Stimulated activated naive CD4-positive, alpha-beta T cell (primary cell): ENCODE results near the gene SPAG8.

Experiments used
- DNase-seq, 6 experiments: peaks; one replicate each; lab custom pipeline; 2025; lab: John Stamatoyannopoulos, UW

Gene SPAG8

DNA sequence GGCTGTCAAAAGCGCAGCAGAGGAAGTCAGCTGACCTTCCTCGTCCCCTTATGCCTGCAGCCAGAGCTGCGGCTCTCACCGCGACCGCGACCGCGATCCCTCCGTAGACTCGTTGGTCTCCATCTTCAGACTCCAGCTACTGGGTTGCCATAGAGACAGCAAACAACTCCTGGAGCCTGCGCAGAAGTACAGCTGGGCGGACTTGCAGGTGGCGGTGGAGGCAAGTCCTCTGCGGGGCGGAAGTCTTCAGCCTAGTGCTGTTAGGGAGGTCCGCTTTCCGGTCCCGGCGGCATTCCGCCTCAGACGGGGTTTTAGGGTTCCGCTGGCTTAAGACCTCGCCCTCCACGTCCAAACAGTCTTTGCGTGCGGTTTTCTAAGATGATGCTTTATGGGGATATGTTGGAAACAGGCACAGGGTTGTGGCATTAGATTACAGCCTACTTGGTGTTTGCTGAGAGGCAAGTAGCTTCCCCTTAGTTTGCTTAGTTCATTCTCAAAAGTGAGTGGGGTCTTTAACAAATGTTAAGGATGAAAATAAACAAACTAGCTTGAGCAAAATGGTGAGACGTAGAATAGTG, at the start of gene SPAG8:
Gene SPAG8, minus strand, starts transcription at position 238 of the 578 bp plus-strand sequence. Its CDS starts 115 bp downstream, at position 123.
- DNase-seq = peak; percentile 88 to 95 (median 94)

DNA sequence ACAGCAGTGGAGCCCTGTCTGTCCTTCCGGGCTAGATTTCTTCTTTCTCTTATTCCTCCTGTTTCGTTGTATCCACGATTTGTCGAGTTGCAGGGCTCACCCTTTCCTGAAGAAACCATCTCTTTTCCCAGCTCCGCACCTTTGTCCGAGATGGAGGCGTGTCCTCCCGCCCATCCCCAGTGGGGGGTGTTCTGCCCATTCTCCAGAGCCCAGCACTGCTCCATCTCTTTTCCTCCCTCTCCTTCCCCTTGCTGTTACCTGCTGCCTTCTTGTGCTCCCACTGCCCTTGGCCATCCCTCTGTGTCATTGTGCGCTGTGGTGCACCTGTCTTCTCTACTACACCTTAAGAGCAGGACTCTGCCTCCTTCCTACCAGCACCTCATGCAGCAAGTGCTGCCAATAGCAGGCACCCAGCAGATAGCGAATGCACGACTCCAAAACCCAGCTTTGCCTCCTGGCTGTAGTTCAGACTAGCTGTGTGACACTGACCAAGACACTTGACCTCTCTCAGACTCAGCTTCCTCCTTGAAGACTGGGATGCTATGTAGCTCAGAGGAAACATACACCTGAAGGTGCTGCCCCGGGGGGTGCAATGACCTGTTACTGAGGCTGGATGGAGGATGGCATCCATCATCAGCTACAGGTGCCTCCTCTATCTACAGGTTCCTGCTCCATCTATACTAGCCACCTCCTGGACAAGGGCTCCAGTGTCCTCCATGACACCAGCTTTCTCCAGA, 49.3 kb upstream of the SPAG8 start:
- no peak for DNase-seq

- no peak for DNase-seq
Measured at GRCh38 chr9:35859990-35860339, 47.9 kb upstream of the SPAG8 start.

DNA sequence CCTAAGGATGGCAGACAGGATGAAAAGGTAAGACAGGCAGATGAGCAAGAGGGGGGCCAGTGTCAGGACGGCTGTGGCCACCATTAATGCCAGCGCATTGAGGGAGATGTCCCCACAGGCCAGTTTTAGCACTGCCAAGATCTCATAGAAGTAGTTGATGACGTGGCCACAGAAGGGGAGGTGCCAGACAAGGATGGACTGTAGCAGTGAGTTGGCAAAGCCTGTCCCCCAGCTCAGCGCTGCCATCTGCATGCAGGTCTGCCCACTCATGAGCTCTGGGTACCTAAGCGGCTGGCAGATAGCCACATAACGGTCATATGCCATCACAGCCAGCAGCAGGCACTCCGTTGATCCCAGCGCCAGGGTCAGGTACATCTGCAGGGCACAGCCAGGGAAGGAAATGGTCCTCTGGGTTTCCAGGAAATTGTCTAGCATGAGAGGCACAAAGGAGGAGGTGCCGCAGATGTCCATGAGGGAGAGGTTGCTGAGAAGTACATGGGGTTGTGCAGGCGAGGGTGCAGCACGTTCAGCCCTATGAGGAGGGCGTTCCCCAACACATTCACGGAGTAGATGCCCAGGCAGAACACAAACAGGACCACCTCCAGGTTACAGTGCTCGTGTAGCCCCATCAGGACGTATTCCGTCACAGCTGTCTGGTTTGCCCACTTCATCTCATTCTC, 47.4 kb upstream of the SPAG8 start:
- DNase-seq = no peak

- DNase-seq = no peak
Measured at GRCh38 chr9:35858458-35858857, 46.4 kb upstream of the SPAG8 start.

- DNase-seq = no peak
Measured at GRCh38 chr9:35856882-35857281, 44.8 kb upstream of the SPAG8 start.

DNA sequence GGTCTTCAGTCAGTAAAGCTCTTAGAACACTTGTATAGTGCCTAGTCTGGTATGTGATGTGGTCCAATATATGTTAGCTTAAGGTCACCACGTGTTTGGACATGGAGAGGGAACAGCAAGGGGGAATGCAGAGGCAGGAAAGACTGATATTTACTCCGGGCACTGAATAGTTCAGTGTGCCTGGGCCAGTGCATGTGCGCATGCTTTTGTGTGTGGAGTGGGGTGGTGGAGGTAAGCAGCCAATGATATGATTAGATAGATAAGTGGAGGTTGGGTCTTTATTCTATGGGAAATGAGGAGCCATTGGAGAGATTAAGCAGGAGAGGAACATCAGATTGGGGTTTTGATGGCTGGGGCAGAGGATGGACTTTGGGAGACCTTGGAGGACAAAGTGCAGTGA, 44.1 kb upstream of the SPAG8 start:
- no peak for DNase-seq

DNA sequence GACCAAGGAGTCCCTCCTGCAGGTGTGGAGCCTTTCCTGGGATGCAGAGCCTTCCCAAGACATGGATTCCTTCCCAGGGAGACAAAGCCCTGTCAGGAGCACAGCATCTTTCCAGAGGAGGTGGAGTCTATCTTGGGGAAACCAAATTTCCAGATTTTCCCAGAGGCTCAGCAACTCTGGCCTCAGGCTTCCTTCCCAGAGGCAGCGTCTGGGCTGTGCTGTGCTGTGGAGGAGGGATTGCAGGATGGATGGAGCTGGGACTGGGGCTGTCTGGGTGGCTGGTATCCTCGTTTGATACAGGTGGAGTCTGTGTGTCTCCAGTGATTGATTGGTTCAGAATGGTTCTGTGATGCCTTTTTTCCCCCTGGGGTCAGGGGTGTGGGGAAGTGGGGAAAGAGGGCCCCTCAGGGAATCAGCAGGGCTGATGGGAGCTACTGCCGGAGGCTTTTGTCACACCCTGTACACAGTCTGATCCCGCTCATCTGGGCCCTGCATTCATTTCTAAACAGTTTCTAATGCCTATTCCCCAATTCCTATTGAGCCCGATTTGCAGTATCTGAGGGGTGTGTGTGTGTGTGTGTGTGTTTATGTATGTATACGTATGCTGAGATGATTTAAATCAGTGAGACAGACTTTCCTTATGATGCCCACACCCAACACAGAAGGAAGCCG, 42.2 kb upstream of the SPAG8 start:
- DNase-seq = no peak

DNA sequence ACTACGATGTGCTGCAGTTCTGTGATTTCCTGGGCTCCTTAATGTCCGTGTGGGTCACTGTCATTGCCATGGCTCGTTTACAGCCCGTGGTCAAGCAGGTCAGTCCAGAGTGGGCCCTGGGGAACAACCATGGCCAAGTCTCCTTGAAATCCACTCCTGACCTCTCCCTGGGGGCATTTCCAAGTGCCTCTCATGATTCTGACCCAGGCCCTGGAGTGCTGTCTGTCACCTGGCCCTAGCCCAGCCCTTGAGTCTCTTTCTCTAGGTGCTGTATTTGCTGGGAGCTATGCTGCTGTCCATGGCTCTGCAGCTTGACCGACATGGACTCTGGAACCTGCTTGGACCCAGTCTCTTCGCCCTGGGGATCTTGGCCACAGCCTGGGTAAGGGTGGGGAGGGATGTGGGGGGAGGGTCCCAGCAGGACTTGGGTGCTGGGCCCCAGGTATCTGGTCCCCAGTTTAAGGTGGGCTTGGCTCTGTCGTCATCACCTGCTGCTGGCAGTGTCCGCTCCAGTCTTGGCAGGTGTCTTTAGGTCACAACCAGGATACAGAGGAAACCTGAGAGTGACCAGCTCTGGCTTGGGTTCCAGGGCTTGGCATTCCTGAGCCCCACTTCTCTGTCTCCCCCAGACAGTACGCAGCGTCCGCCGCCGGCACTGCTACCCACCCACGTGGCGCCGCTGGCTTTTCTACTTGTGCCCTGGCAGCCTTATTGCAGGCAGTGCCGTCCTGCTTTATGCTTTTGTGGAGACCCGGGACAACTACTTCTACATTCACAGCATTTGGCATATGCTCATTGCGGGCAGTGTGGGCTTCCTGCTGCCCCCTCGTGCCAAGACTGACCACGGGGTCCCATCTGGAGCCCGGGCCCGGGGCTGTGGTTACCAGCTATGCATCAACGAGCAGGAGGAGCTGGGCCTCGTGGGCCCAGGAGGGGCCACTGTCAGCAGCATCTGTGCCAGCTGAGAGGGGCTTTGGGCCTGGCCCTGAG, 41.1 kb upstream of the SPAG8 start:
- no peak for DNase-seq

- DNase-seq = no peak
Measured at GRCh38 chr9:35852267-35852815, 40.3 kb upstream of the SPAG8 start.

DNA sequence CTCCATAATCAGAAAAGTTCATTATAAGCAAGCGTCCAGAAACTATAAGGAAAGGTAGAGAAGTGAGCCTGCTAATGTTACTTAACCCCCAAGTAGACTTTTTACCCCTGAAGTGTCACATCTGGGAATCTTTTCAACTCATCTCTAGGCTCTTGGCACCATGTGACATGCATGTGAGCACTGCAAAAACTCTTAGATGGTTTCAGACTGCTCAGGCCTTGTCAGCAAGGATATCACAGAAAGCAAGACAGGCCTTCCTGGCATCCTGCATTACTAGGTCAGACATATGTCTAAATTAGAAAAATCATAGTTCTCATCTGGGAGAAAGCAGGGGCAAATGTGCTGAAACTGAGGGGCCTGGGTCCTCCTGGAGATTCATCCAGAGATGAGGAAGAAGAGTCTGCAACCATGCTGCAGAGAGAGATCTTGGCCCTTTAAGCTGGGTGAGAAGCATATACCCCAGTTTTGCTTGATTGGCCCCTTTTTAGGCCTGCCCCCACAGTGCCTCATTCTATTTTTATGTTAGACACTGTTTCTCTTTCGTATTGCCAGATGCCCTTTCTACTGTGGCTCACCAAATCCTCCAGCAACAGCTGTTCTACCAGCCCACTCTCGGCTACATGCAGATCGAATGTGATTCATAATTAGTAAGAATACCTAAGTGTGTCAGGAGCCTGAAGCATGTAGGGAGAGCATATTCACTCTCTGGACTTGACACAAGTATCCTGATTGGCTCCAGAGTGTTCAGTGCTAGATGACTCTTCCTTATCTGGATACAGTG, 35.9 kb upstream of the SPAG8 start:
- no peak for DNase-seq

DNA sequence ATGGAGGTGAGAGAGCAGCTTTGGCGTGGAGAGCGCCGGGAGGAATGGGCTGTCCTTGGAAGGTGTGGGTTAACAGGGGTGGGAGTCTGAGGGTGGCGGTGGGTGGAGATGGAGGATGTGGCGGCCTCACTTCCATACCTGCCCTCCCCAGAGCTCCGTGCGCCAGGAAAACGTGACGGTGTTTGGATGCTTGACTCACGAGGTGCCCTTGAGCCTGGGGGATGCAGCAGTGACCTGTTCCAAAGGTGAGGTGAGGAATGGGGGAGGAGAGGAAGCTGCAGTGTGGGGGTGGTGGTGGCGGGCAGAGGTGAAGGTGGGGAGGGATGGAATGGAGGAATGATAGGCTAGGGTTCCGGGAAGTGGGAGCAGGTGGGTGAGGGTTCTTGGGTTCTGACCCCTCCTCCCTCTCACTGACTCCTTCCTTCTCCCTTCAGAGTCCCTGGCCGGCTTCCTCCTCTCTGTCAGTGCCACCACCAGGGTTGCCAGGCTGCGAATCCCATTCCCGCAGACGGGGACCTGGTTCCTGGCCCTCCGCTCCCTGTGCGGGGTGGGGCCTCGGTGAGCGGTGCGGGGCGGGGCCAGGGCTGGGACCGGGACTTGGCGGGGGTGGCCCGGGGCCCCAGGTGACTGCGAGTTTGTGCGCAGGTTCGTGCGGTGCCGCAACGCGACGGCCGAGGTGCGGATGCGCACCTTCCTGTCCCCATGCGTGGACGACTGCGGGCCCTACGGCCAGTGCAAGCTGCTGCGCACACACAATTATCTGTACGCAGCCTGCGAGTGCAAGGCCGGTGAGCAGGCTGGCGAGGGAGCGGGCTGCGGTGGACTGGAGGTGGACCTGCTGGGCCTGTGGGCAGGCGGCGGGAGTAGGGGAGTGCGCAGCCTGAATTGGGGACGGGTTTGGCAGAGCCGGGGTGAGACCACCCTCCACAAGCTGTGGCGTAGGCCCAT, 34.0 kb upstream of the SPAG8 start:
- no peak for DNase-seq

- DNase-seq = peak in 5 of 6 experiments; percentile 27 to 76 (median 72)
Measured at GRCh38 chr9:35844628-35845270, 32.7 kb upstream of the SPAG8 start.

- DNase-seq = no peak
Measured at GRCh38 chr9:35842795-35843194, 30.7 kb upstream of the SPAG8 start.

DNA sequence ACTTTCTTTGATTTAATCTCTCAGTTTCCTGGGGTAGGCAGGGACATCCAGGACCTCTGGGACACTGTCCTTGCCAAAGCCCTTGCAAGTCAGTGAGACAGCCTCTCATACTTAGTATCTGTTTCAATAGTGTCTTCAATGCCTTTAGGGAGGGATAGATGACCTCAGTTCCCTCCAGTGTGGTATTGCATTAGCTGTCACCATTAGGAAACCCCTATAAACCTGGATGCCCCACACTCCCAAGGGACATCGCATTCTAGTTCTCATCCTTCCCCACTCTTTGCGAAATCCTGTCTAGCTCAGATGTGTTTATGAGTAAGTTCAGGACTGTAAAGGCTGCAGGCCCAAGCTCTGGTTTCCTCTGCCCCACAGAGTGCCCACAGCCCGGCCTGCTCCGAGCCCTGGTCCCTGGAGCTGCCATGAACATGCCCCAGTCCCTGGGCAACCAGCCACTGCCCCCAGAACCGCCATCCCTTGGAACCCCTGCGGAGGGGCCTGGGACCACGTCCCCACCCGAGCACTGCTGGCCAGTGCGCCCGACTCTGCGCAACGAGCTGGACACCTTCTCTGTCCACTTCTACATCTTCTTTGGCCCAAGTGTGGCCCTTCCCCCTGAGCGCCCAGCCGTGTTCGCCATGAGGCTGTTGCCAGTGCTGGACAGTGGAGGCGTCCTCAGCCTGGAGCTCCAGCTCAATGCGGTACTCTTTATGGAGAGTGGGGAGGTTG, 30.1 kb upstream of the SPAG8 start:
- no peak for DNase-seq

DNA sequence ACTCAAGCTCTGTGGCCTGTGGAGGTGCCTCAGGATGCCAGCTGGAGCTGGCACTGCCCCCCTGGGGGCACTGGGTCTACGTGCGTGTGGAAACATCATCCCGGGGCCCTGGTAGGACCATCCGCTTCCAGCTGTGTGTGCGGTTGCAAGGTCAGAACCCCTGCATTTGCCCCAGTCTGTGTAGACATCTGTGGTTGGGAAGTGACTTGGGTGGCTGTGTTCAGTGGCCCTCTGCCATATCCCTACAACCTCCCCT, 29.5 kb upstream of the SPAG8 start:
- DNase-seq = no peak

DNA sequence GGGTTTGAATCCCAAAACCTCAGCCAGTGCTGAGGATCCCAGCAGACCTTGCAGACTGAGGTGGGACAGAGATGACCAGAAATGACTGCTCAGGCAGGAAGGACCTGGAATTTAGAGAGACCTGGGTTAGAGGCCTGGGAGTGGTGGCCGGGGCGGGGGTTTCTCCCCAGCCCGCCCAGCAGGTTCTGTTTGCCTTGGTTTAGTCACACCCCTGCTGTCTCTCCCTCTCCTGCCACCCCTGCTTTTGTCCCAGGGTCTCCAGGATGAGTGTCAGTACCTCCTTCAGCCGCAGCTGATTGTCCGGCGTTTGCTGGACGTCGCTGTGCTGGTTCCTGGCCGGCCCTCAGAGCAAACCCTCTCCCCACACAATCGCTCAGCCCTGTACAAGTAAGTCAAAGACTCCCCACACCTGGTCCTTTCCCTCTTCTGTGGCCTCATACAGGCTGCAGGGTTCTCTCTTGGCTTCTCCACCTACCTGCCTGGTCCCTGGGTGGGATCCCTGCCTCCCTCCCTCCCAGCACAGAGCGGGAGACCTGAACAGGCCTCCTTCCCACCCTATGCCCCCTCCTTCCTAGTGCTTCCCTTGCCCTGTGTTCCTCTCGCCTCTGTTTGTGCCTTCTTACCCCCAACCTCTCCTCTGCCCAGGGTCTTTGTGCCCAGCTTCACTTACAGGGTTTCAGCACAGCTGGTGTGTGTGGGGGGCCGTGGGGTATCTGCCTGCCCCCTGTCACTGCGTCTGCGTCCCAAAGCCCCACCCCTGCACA, 29.0 kb upstream of the SPAG8 start:
- no peak for DNase-seq

GRCh38 chr9:35839926-35840325, 27.9 kb upstream of the SPAG8 start:
- DNase-seq = no peak
